GM20000 (cell line): ENCODE data around the gene RALB.

Experiments
- DNase-seq: peaks from one replicate; pipeline ENCODE4 v3.0.0; 2012; ENCODE audit warnings: low spot score
- CTCF ChIP-seq: IDR thresholded peaks from 2 replicates; pipeline ENCODE4 v1.5.1; 2012; ENCODE audit warnings: mild to moderate bottlenecking, control low read depth; ENCODE audit errors: extremely low read depth, missing control alignments

The RALB gene

GRCh38 chr2:120208381-120209353 lies 44.0 kb upstream of the RALB start:
- DNase-seq, result no peak
- TF ChIP-seq CTCF, result no peak

GRCh38 chr2:120209427-120210269 lies 43.0 kb upstream of the RALB start:
- no peak for TF ChIP-seq CTCF

GRCh38 chr2:120210270-120210693 lies 42.4 kb upstream of the RALB start:
- no peak for TF ChIP-seq CTCF
- no peak for DNase-seq

More at GRCh38 chr2:120209427-120210269, 43.0 kb upstream of the RALB start:
- DNase-seq, result no peak

- no peak for TF ChIP-seq CTCF
- no peak for DNase-seq
These were observed 34.5 kb upstream of the RALB start for GRCh38 chr2:120218181-120218580.

GRCh38 chr2:120219291-120219690 lies 33.4 kb upstream of the RALB start:
- TF ChIP-seq CTCF, result no peak
- no peak for DNase-seq

GRCh38 chr2:120219766-120220165 lies 32.9 kb upstream of the RALB start:
- no peak for DNase-seq

More at GRCh38 chr2:120219766-120220165, 32.9 kb upstream of the RALB start:
- no peak for TF ChIP-seq CTCF
